Spleen (tissue), 11 donors: Measurements from ENCODE around the gene ERCC1. TPM values are rescaled to one million over a fixed set of nuclear protein-coding genes. Genes with fewer than 3 reads are reported as not detected.

ENCODE experiments used
- DNase-seq: peaks from one replicate; pipeline ENCODE4 v3.0.0-alpha.2; 2020
- H3K27ac ChIP-seq, 8 donors: fragments of 200-600 bp; sonication (generic) in 7 of 8; 1 replicate in 4 of 8; 2 replicates in 4 of 8; pipeline versions ENCODE4 v1.5.0 to v1.8.0; 2016 to 2021; ENCODE audit warnings: inconsistent platforms in 4 of 8, mild to moderate bottlenecking in 4 of 8, moderate library complexity in 1 of 8
- H3K27me3 ChIP-seq, 7 donors: fragments of 200-600 bp; sonication (generic) in 6 of 7; replicated peaks in 1 of 7; 1 replicate in 4 of 7; 2 replicates in 3 of 7; pipeline versions ENCODE4 v1.5.0 to v1.8.0; 2016 to 2021; ENCODE audit warnings: inconsistent platforms in 3 of 7, mild to moderate bottlenecking in 1 of 7
- H3K36me3 ChIP-seq, 6 donors: fragments of 200-600 bp; sonication (generic) in 5 of 6; 1 replicate in 4 of 6; 2 replicates in 2 of 6; pipeline versions ENCODE4 v1.5.0 to v1.8.0; 2016 to 2021; ENCODE audit warnings: inconsistent platforms in 2 of 6
- H3K4me1 ChIP-seq, 6 donors: fragments of 200-600 bp; sonication (generic) in 5 of 6; 1 replicate in 3 of 6; 2 replicates in 3 of 6; pipeline versions ENCODE4 v1.5.0 to v1.8.0; 2016 to 2021; ENCODE audit warnings: inconsistent platforms in 3 of 6
- H3K4me3 ChIP-seq, 8 donors: fragments of 200-600 bp; sonication (generic) in 7 of 8; 1 replicate in 4 of 8; 2 replicates in 4 of 8; pipeline versions ENCODE4 v1.5.0 to v1.8.0; 2016 to 2021; ENCODE audit warnings: inconsistent platforms in 4 of 8, mild to moderate bottlenecking in 4 of 8, moderate library complexity in 2 of 8
- H3K9me3 ChIP-seq, 8 donors: fragments of 200-600 bp; sonication (generic) in 7 of 8; 1 replicate in 4 of 8; 2 replicates in 4 of 8; pipeline versions ENCODE4 v1.5.0 to v1.8.0; 2016 to 2021; ENCODE audit warnings: inconsistent platforms in 4 of 8
- CTCF ChIP-seq, 11 experiments: fragments of 200-600 bp in 7 of 11; fragments of 450-650 bp in 4 of 11; sonication (generic) in 4 of 11; IDR thresholded peaks in 8 of 11; conservative IDR thresholded peaks in 3 of 11; 1 replicate in 7 of 11; 2 replicates in 4 of 11; pipeline versions ENCODE4 v1.4.0 to v1.8.0; 2016 to 2021; ENCODE audit warnings: antibody characterized with exemption in 11 of 11, inconsistent platforms in 4 of 11, mild to moderate bottlenecking in 1 of 11
- POLR2A ChIP-seq, 3 donors: fragments of 450-650 bp; IDR thresholded peaks; one replicate each; pipeline ENCODE4 v1.5.1; 2017; ENCODE audit warnings: antibody characterized with exemption in 3 of 3, mild to moderate bottlenecking in 1 of 3
- POLR2AphosphoS5 ChIP-seq, 3 donors: sonication (generic); formaldehyde crosslinking; IDR thresholded peaks; one replicate each; pipeline ENCODE4 v1.5.1; 2017; ENCODE audit warnings: antibody characterized with exemption in 3 of 3
- WGBS, 5 donors: extraction: QIAGEN DNeasy Blood & Tissue Kit in 3 of 5; methylation state at CpG; one replicate each; pipeline versions ENCODE4 v1.1.5 to v1.1.7; 2013 to 2018; 5-methylcytosine and 5-hydroxymethylcytosine counted together
- intact Hi-C: fragments of 100-400 bp; cut with DNase I; formaldehyde crosslinking; loops from one replicate; pipeline ENCODE4 v1.15.0; 2023; ENCODE audit warnings: low total_unique reads
- microRNA-seq, 3 donors: library from miRNA; unstranded; fragments of <30 nt; microRNA quantifications; one replicate each; pipeline versions ENCODE4 to v1.1.0, GENCODE V29; 2019 to 2020
- polyA plus RNA-seq, 3 donors: library from polyadenylated mRNA; stranded (reverse); fragments of 200-250 nt; gene quantifications; one replicate each; pipeline ENCODE4 v1.2.1, GENCODE V29; 2013
- small RNA-seq, 4 donors: library from RNA; depleted of rRNA; stranded (forward); fragments of <200 nt; gene quantifications; one replicate each; pipeline ENCODE3, GENCODE V24; 2016
- total RNA-seq, 7 donors: library from RNA; depleted of rRNA in 3 of 7; stranded (reverse); fragments of >200 nt in 3 of 7; fragmentation: NEBNext Ultra II Directional in 4 of 7; extraction: Animal tissue kit (Norgen Biotek cat#: 25700) in 4 of 7; gene quantifications; one replicate each; pipeline versions ENCODE4 v1.1.0 to v1.2.1, GENCODE V29; 2016 to 2021
- donor health status: healthy with polysubstance abuse.
- donor health status: DM: no; HTN: no; CAD: no; lungs with moderate emphysema.
- donor health status: DM: no; HTN: no; CAD: no.
- donor health status: Bipolar disorder and iron deficiency.
- donor health status: healthy.
- donor health status: DM: no; HTN: no; CAD: no.
- donor health status: DM: yes; HTN: yes; CAD: no.

ERCC1 gene
- total and polyA plus RNA-seq, 10 donors: 45.3 to 69.4 (median 54.1) TPM

DNA sequence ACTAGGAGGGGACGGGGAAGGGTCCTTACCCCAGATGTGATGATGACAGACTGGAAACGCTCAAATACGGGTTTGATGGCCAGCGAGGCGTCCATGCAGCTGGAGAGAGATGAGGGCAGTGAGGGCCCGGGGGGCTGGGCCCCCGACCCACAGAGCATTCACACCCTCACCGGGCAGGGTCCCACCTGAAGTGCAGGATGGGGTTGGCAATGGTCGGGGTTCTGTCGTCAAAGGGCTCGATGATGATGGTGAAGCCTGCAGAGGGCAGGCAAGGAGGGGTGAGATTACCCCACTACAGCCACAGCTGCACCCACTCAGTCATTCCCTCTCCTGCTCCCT, 66.3 kb downstream of the ERCC1 start:
- intact Hi-C loops: no loop called here
- no peak for DNase-seq
- no peak for TF ChIP-seq CTCF (IDR thresholded peaks at IDR 0.05 in 8 of 11, conservative IDR thresholded peaks at IDR 0.05 in 3 of 11)
- no peak for TF ChIP-seq POLR2AphosphoS5 (IDR thresholded peaks at IDR 0.05)
- TF ChIP-seq POLR2A (IDR thresholded peaks at IDR 0.05): no peak

More for the DNA sequence above, 66.3 kb downstream of the ERCC1 start:
- Histone ChIP-seq H3K27me3 (no peaks in the 10 kb centered on the region), H3K4me3 (no peak overlapping the region), H3K36me3 (peaks cover 0 to 100% (median 25%) of the 10 kb centered on the region in 6 donors), H3K4me1 (no peaks in the 10 kb centered on the region), H3K9me3 (no peaks in the 10 kb centered on the region), H3K27ac (no peak overlapping the region)
- 89 to 98% (median 94%) methylated on average over 11 of the region's 11 CpGs for WGBS, 5 donors

Small RNAs within 50 kb of the gene (microRNA-seq; reads per million reads assigned to microRNA genes)
- gene MIR6088: 0 reads per million in 3 donors

Small RNAs within 50 kb of the gene (small RNA-seq; reads per million reads assigned to genes)
- 0 reads per million in 4 donors for gene MIR6088

Other genes with a start within 250 kb of the ERCC1 start
- gene TRAPPC6A, start 245.7 kb downstream of the ERCC1 start, total RNA-seq: 10 to 100 TPM; 25.9 to 46.6 (median 36.3) TPM
- 100 to 1,000 TPM in 2 of 3 donors, 10 to 100 TPM in 1; 66.4 to 109 (median 105) TPM for gene TRAPPC6A, start 245.7 kb downstream of the ERCC1 start, polyA plus RNA-seq
- gene BLOC1S3, start 245.1 kb downstream of the ERCC1 start, total RNA-seq: 10 to 100 TPM; 14.7 to 31.7 (median 17.9) TPM
- 1 to 10 TPM; 5.0 to 7.4 (median 7.4) TPM for gene BLOC1S3, start 245.1 kb downstream of the ERCC1 start, polyA plus RNA-seq
- 10 to 100 TPM in 6 of 7 donors, 1 to 10 TPM in 1; 8.7 to 22.7 (median 16.4) TPM for gene EXOC3L2, start 178.5 kb downstream of the ERCC1 start, total RNA-seq
- 1 to 10 TPM; 1.9 to 9.0 (median 2.5) TPM for gene EXOC3L2, start 178.5 kb downstream of the ERCC1 start, polyA plus RNA-seq
- gene MARK4, start 172.6 kb downstream of the ERCC1 start, total RNA-seq: 10 to 100 TPM; 17.9 to 45.8 (median 31.3) TPM
- gene MARK4, start 172.6 kb downstream of the ERCC1 start, polyA plus RNA-seq: 10 to 100 TPM in 1 of 3 donors, 1 to 10 TPM in 2; 6.5 to 12.7 (median 6.9) TPM
- under 1 TPM in 1 of 7 donors, not detected in 6; 0.49 TPM for gene CKM, start 101.0 kb downstream of the ERCC1 start, total RNA-seq
- gene CKM, start 101.0 kb downstream of the ERCC1 start, polyA plus RNA-seq: 1 to 10 TPM in 1 of 3 donors, under 1 TPM in 2; 0.29 to 4.4 (median 0.76) TPM
- under 1 TPM in 1 of 7 donors, not detected in 6; 0.87 TPM for gene KLC3, start 83.2 kb downstream of the ERCC1 start, total RNA-seq
- under 1 TPM; 0.05 to 0.10 (median 0.07) TPM for gene KLC3, start 83.2 kb downstream of the ERCC1 start, polyA plus RNA-seq
- gene ERCC2, start 53.3 kb downstream of the ERCC1 start, total RNA-seq: 10 to 100 TPM; 12.2 to 22.1 (median 14.7) TPM
- gene ERCC2, start 53.3 kb downstream of the ERCC1 start, polyA plus RNA-seq: 10 to 100 TPM; 11.5 to 19.1 (median 17.3) TPM
- gene PPP1R13L, start 18.8 kb downstream of the ERCC1 start, total RNA-seq: 10 to 100 TPM in 5 of 7 donors, 1 to 10 TPM in 2; 3.9 to 18.1 (median 12.5) TPM
- gene PPP1R13L, start 18.8 kb downstream of the ERCC1 start, polyA plus RNA-seq: 10 to 100 TPM in 1 of 3 donors, 1 to 10 TPM in 2; 7.5 to 13.2 (median 8.8) TPM
- 1 to 10 TPM; 2.6 to 4.3 (median 3.1) TPM for gene POLR1G, start 17.3 kb downstream of the ERCC1 start, total RNA-seq
- gene POLR1G, start 17.3 kb downstream of the ERCC1 start, polyA plus RNA-seq: 1 to 10 TPM; 2.1 to 4.3 (median 2.5) TPM
- gene FOSB, start 44.1 kb upstream of the ERCC1 start, total RNA-seq: 10 to 100 TPM in 2 of 7 donors, 1 to 10 TPM in 4, under 1 TPM in 1; 0.92 to 41.7 (median 1.6) TPM
- 1 to 10 TPM in 2 of 3 donors, under 1 TPM in 1; 0.42 to 2.2 (median 1.3) TPM for gene FOSB, start 44.1 kb upstream of the ERCC1 start, polyA plus RNA-seq
- gene RTN2, start 73.1 kb upstream of the ERCC1 start, total RNA-seq: 10 to 100 TPM in 6 of 7 donors, 1 to 10 TPM in 1; 9.2 to 22.6 (median 15.1) TPM
- gene RTN2, start 73.1 kb upstream of the ERCC1 start, polyA plus RNA-seq: 1 to 10 TPM; 4.9 to 7.9 (median 7.6) TPM
- 10 to 100 TPM in 2 of 7 donors, 1 to 10 TPM in 5; 6.3 to 21.4 (median 9.6) TPM for gene PPM1N, start 74.5 kb upstream of the ERCC1 start, total RNA-seq
- 10 to 100 TPM in 2 of 3 donors, 1 to 10 TPM in 1; 9.5 to 13.4 (median 10.7) TPM for gene PPM1N, start 74.5 kb upstream of the ERCC1 start, polyA plus RNA-seq
- 100 to 1,000 TPM; 146 to 386 (median 221) TPM for gene VASP, start 83.6 kb upstream of the ERCC1 start, total RNA-seq
- 100 to 1,000 TPM; 154 to 210 (median 161) TPM for gene VASP, start 83.6 kb upstream of the ERCC1 start, polyA plus RNA-seq
- 10 to 100 TPM; 13.6 to 18.4 (median 16.7) TPM for gene OPA3, start 160.9 kb upstream of the ERCC1 start, total RNA-seq
- 1 to 10 TPM; 2.8 to 7.7 (median 3.0) TPM for gene OPA3, start 160.9 kb upstream of the ERCC1 start, polyA plus RNA-seq
- 1 to 10 TPM; 2.6 to 5.6 (median 4.2) TPM for gene GPR4, start 178.3 kb upstream of the ERCC1 start, total RNA-seq
- 1 to 10 TPM in 2 of 3 donors, under 1 TPM in 1; 0.33 to 2.1 (median 1.2) TPM for gene GPR4, start 178.3 kb upstream of the ERCC1 start, polyA plus RNA-seq
- 10 to 100 TPM; 30.8 to 60.6 (median 50.6) TPM for gene EML2, start 215.5 kb upstream of the ERCC1 start, total RNA-seq
- gene EML2, start 215.5 kb upstream of the ERCC1 start, polyA plus RNA-seq: 10 to 100 TPM; 27.1 to 39.9 (median 34.8) TPM
- 1 to 10 TPM; 1.7 to 7.5 (median 3.7) TPM for gene GIPR, start 244.3 kb upstream of the ERCC1 start, total RNA-seq
- gene GIPR, start 244.3 kb upstream of the ERCC1 start, polyA plus RNA-seq: 1 to 10 TPM in 1 of 3 donors, under 1 TPM in 2; 0.49 to 1.7 (median 0.83) TPM